Measurements from ENCODE around the gene VAMP8.

The VAMP8 gene

GRCh38 chr2:85599468-85600234 is 22.3 kb downstream of the VAMP8 start:
- Histone ChIP-seq H3K27ac (ENCODE audit: low read length) (no peak overlapping the region), H3K9me2 (replicated peaks; ENCODE audit: insufficient read depth, low read length) (no peaks in the 10 kb centered on the region)

GRCh38 chr2:85600235-85600575 is 22.8 kb downstream of the VAMP8 start:
- TF ChIP-seq EZH2 (optimal IDR thresholded peaks at IDR 0.05; ENCODE audit: low read depth, low read length) (no peak), CTCF (IDR thresholded peaks at IDR 0.05; ENCODE audit: low read length) (no peak), EZH2phosphoT487 (IDR thresholded peaks at IDR 0.05; ENCODE audit: low read length) (no peak)

More at GRCh38 chr2:85599468-85600234, 22.3 kb downstream of the VAMP8 start:
- no peak for DNase-seq
- peaks cover 21% of the 10 kb centered on the region for H3K79me2 ChIP-seq (ENCODE audit: low read length)
- H3K27me3 ChIP-seq (replicated peaks; ENCODE audit: insufficient read depth, low read length), result no peaks in the 10 kb centered on the region
- no peak overlapping the region for H3K4me2 ChIP-seq (ENCODE audit: low read depth, low read length)
- no peaks in the 10 kb centered on the region for H3K36me3 ChIP-seq (replicated peaks; ENCODE audit: insufficient read depth, low read length)
- no peak for TF ChIP-seq CTCF (IDR thresholded peaks at IDR 0.05; ENCODE audit: low read length)
- no peak for TF ChIP-seq EZH2 (optimal IDR thresholded peaks at IDR 0.05; ENCODE audit: low read depth, low read length)
- TF ChIP-seq EZH2phosphoT487 (IDR thresholded peaks at IDR 0.05; ENCODE audit: low read length), result no peak
- no peaks in the 10 kb centered on the region for H4K20me1 ChIP-seq (ENCODE audit: insufficient read depth, low read length)
- H3K9ac ChIP-seq (ENCODE audit: low read length), result no peak overlapping the region
- no peak overlapping the region for H3K4me3 ChIP-seq (ENCODE audit: low read length)
- no peak overlapping the region for H2AFZ ChIP-seq (ENCODE audit: low read length)
- H3K4me1 ChIP-seq (ENCODE audit: low read length), result peaks cover 10% of the 10 kb centered on the region
- no peaks in the 10 kb centered on the region for H3K9me3 ChIP-seq (replicated peaks; ENCODE audit: insufficient read depth, low read length)
- 0 out of 2 replicates have a peak, but pooled peaks cover 10% of the 10 kb centered on the region for H3F3A ChIP-seq (ENCODE audit: insufficient read depth, low read length)

GRCh38 chr2:85600951-85601770 is 23.8 kb downstream of the VAMP8 start:
- Histone ChIP-seq H3K9me2 (replicated peaks; ENCODE audit: insufficient read depth, low read length) (no peaks in the 10 kb centered on the region), H3K27me3 (replicated peaks; ENCODE audit: insufficient read depth, low read length) (no peaks in the 10 kb centered on the region), H3K4me1 (ENCODE audit: low read length) (peaks cover 10% of the 10 kb centered on the region), H4K20me1 (ENCODE audit: insufficient read depth, low read length) (no peaks in the 10 kb centered on the region), H3F3A (ENCODE audit: insufficient read depth, low read length) (0 out of 2 replicates have a peak, but pooled peaks cover 10% of the 10 kb centered on the region), H3K79me2 (ENCODE audit: low read length) (peaks cover 15% of the 10 kb centered on the region), H3K36me3 (replicated peaks; ENCODE audit: insufficient read depth, low read length) (no peaks in the 10 kb centered on the region), H3K4me2 (ENCODE audit: low read depth, low read length) (peak overlapping the region; percentile 62; the same call in 1 of the 2 replicates), H3K4me3 (ENCODE audit: low read length) (peak overlapping the region; percentile 82), H3K9me3 (replicated peaks; ENCODE audit: insufficient read depth, low read length) (no peaks in the 10 kb centered on the region), H3K9ac (ENCODE audit: low read length) (no peak overlapping the region), H3K27ac (ENCODE audit: low read length) (no peak overlapping the region), H2AFZ (ENCODE audit: low read length) (no peak overlapping the region)
- DNase-seq, result no peak
- no peak for TF ChIP-seq EZH2phosphoT487 (IDR thresholded peaks at IDR 0.05; ENCODE audit: low read length)
- no peak for TF ChIP-seq CTCF (IDR thresholded peaks at IDR 0.05; ENCODE audit: low read length)
- no peak for TF ChIP-seq EZH2 (optimal IDR thresholded peaks at IDR 0.05; ENCODE audit: low read depth, low read length)

More at GRCh38 chr2:85600235-85600575, 22.8 kb downstream of the VAMP8 start:
- Histone ChIP-seq H2AFZ (ENCODE audit: low read length) (no peak overlapping the region), H3K9me3 (replicated peaks; ENCODE audit: insufficient read depth, low read length) (no peaks in the 10 kb centered on the region), H3K36me3 (replicated peaks; ENCODE audit: insufficient read depth, low read length) (no peaks in the 10 kb centered on the region), H3K9me2 (replicated peaks; ENCODE audit: insufficient read depth, low read length) (no peaks in the 10 kb centered on the region), H3K79me2 (ENCODE audit: low read length) (peaks cover 21% of the 10 kb centered on the region), H3K4me2 (ENCODE audit: low read depth, low read length) (no peak overlapping the region), H3K4me3 (ENCODE audit: low read length) (no peak overlapping the region), H3K4me1 (ENCODE audit: low read length) (peaks cover 10% of the 10 kb centered on the region), H3K27me3 (replicated peaks; ENCODE audit: insufficient read depth, low read length) (no peaks in the 10 kb centered on the region), H3F3A (ENCODE audit: insufficient read depth, low read length) (0 out of 2 replicates have a peak, but pooled peaks cover 10% of the 10 kb centered on the region), H3K27ac (ENCODE audit: low read length) (no peak overlapping the region), H3K9ac (ENCODE audit: low read length) (no peak overlapping the region), H4K20me1 (ENCODE audit: insufficient read depth, low read length) (no peaks in the 10 kb centered on the region)
- no peak for DNase-seq

Data from MM.1S (cell line).